Neural cell (in vitro differentiated cells): Measurements from ENCODE around the gene GMPR2. TPM values are rescaled to one million over a fixed set of nuclear protein-coding genes. Genes with fewer than 3 reads are reported as not detected.
A peak's percentile ranks its signal among the peaks of the same experiment; 100 is the strongest.

Source experiments
- H2AFZ ChIP-seq: fragments of 200-600, 300-800 bp; sonication (generic), shearing (Covaris generic); 2 replicates; pipeline ENCODE4 v1.6.0; 2014; ENCODE audit warnings: low read depth, mild to moderate bottlenecking, antibody characterized with exemption, low read length, moderate library complexity
- H3F3A ChIP-seq: fragments of 200-600 bp; shearing (Covaris generic); 2 replicates; pipeline ENCODE4 v1.6.1; 2016; ENCODE audit warnings: mild to moderate bottlenecking, moderate library complexity, mixed read lengths, antibody characterized with exemption, low read length; ENCODE audit not compliant: insufficient read depth, poor library complexity, severe bottlenecking
- H3K27ac ChIP-seq: fragments of 200-600, 300-800 bp; sonication (generic), shearing (Covaris generic); 2 replicates; pipeline ENCODE4 v1.5.1; 2014; ENCODE audit warnings: mild to moderate bottlenecking, low read length, moderate library complexity
- H3K27me3 ChIP-seq: fragments of 300-800, 200-600 bp; sonication (generic), shearing (Covaris generic); 2 replicates; pipeline ENCODE4 v1.6.0; 2014; ENCODE audit warnings: mild to moderate bottlenecking, low read depth, low read length, moderate library complexity; ENCODE audit not compliant: insufficient read depth
- H3K36me3 ChIP-seq: fragments of 300-800, 200-600 bp; sonication (generic), shearing (Covaris generic); 2 replicates; pipeline ENCODE4 v1.5.1; 2014; ENCODE audit warnings: mild to moderate bottlenecking, antibody characterized with exemption, low read length, moderate library complexity; ENCODE audit not compliant: insufficient read depth
- H3K4me2 ChIP-seq: fragments of 300-800, 200-600 bp; sonication (generic), shearing (Covaris generic); 2 replicates; pipeline ENCODE4 v1.6.0; 2014; ENCODE audit warnings: mild to moderate bottlenecking, low read length
- H3K4me3 ChIP-seq: fragments of 300-800, 200-600 bp; sonication (generic), shearing (Covaris generic); 2 replicates; pipeline ENCODE4 v1.5.1; 2014; ENCODE audit warnings: mild to moderate bottlenecking, low read length, moderate library complexity
- H3K79me2 ChIP-seq: fragments of 200-600 bp; shearing (Covaris generic); replicated peaks from 2 replicates; pipeline ENCODE4 v1.6.0; 2014; ENCODE audit warnings: mild to moderate bottlenecking, low read length, moderate library complexity; ENCODE audit not compliant: insufficient read depth
- H3K9ac ChIP-seq: fragments of 300-800, 200-600 bp; sonication (generic), shearing (Covaris generic); 2 replicates; pipeline ENCODE4 v1.6.1; 2016; ENCODE audit warnings: mild to moderate bottlenecking, low read length, mixed read lengths
- H3K9me2 ChIP-seq: fragments of 200-600 bp; shearing (Covaris generic); 2 replicates; pipeline ENCODE4 v1.6.1; 2016; ENCODE audit warnings: mild to moderate bottlenecking, low read length, mixed read lengths; ENCODE audit not compliant: insufficient read depth
- H3K9me3 ChIP-seq: fragments of 200-600, 300-800 bp; sonication (generic), shearing (Covaris generic); 2 replicates; pipeline ENCODE4 v1.6.1; 2016; ENCODE audit warnings: mild to moderate bottlenecking, mixed run types, low read length, moderate library complexity, mixed read lengths
- H4K20me1 ChIP-seq: fragments of 200-600 bp; shearing (Covaris generic); 2 replicates; pipeline ENCODE4 v1.6.1; 2016; ENCODE audit warnings: mild to moderate bottlenecking, mixed run types; ENCODE audit not compliant: insufficient read depth
- CTCF ChIP-seq: fragments of 450-650 bp; IDR thresholded peaks from 2 replicates; pipeline ENCODE4 v1.5.1; 2014; ENCODE audit warnings: antibody characterized with exemption, mild to moderate bottlenecking, moderate library complexity; ENCODE audit not compliant: poor library complexity, severe bottlenecking
- EP300 ChIP-seq: fragments of 450-650 bp; conservative IDR thresholded peaks from 2 replicates; pipeline ENCODE4 v1.6.1; 2014; ENCODE audit warnings: antibody characterized with exemption, mild to moderate bottlenecking, moderate library complexity; ENCODE audit not compliant: poor library complexity, severe bottlenecking
- EZH2 ChIP-seq: fragments of 200-600, 300-800 bp; shearing (Covaris generic), sonication (generic); IDR thresholded peaks from 2 replicates; pipeline ENCODE4 v1.6.1; 2014; ENCODE audit warnings: antibody characterized with exemption, low read length, borderline replicate concordance, mild to moderate bottlenecking; ENCODE audit not compliant: insufficient read depth, poor library complexity, severe bottlenecking
- MXI1 ChIP-seq: fragments of 450-650 bp; conservative IDR thresholded peaks from 2 replicates; pipeline ENCODE4 v1.6.1; 2014; ENCODE audit warnings: antibody characterized with exemption, mild to moderate bottlenecking; ENCODE audit not compliant: poor library complexity, severe bottlenecking
- POLR2AphosphoS5 ChIP-seq: IDR thresholded peaks from 2 replicates; pipeline ENCODE4 v1.6.1; 2012
- RAD21 ChIP-seq: fragments of 450-650 bp; conservative IDR thresholded peaks from 2 replicates; pipeline ENCODE4 v1.6.1; 2014; ENCODE audit warnings: antibody characterized with exemption, mild to moderate bottlenecking, moderate library complexity
- REST ChIP-seq: IDR thresholded peaks from 2 replicates; pipeline ENCODE4 v1.6.1; 2012; ENCODE audit warnings: borderline replicate concordance
- SMC3 ChIP-seq: fragments of 450-650 bp; conservative IDR thresholded peaks from 2 replicates; pipeline ENCODE4 v1.6.1; 2014; ENCODE audit warnings: antibody characterized with exemption, mild to moderate bottlenecking, moderate library complexity; ENCODE audit not compliant: poor library complexity
- TAF1 ChIP-seq: IDR thresholded peaks from 2 replicates; pipeline ENCODE4 v1.6.1; 2012; ENCODE audit warnings: low read depth
- polyA minus RNA-seq: library from RNA; depleted of rRNA, polyadenylated mRNA; stranded (reverse); fragments of >200 nt; gene quantifications from 2 replicates; pipeline ENCODE4 v1.2.3, GENCODE V29; 2014
- polyA plus RNA-seq: library from polyadenylated mRNA; depleted of rRNA; stranded (reverse); fragments of >200 nt; gene quantifications from 2 replicates; pipeline ENCODE4 v1.2.3, GENCODE V29; 2014

Gene GMPR2
- polyA plus RNA-seq (132 and 403 TPM in 2 replicates), polyA minus RNA-seq (47.6 and 47.7 TPM in 2 replicates)

GRCh38 chr14:24232645-24233537 is at the start of gene GMPR2:
Gene GMPR2 (plus strand): TSS chr14:24232929. CDS start chr14:24233254, 325 bp downstream.
- TF ChIP-seq REST (no peak), MXI1 (peak; percentile 30)
- H3K9ac ChIP-seq: peak within 1 kb of the TSS; percentile 84
- no peaks in the 10 kb centered on the region for H4K20me1 ChIP-seq
- peak within 1 kb of the TSS; percentile 78 for H3K4me3 ChIP-seq
- H3K9me2 ChIP-seq: no peaks in the 10 kb centered on the region
- H3K27me3 ChIP-seq: no peaks in the 10 kb centered on the region
- peaks cover 31% of the 10 kb centered on the region for H3K79me2 ChIP-seq
- H3K4me2 ChIP-seq: peak within 1 kb of the TSS; percentile 96
- peak within 1 kb of the TSS; percentile 52 for H2AFZ ChIP-seq
- H3F3A ChIP-seq: no peaks in the 10 kb centered on the region
- no peaks in the 10 kb centered on the region for H3K9me3 ChIP-seq
- H3K36me3 ChIP-seq: no peaks in the 10 kb centered on the region
- H3K27ac ChIP-seq: peak within 1 kb of the TSS; percentile 85

GRCh38 chr14:24183014-24183481 is 49.7 kb upstream of the GMPR2 start:
- no peaks in the 10 kb centered on the region for H3K36me3 ChIP-seq
- no peaks in the 10 kb centered on the region for H3F3A ChIP-seq
- H3K79me2 ChIP-seq: no peaks in the 10 kb centered on the region

More at GRCh38 chr14:24183014-24183481, 49.7 kb upstream of the GMPR2 start:
- Histone ChIP-seq H3K9me3 (no peaks in the 10 kb centered on the region), H3K27ac (no peak overlapping the region), H3K27me3 (no peaks in the 10 kb centered on the region), H4K20me1 (peaks cover 1% of the 10 kb centered on the region), H3K4me2 (no peak overlapping the region), H2AFZ (no peak overlapping the region), H3K4me3 (no peak overlapping the region), H3K9ac (no peak overlapping the region), H3K9me2 (no peaks in the 10 kb centered on the region)
- TF ChIP-seq SMC3: no peak
- no peak for TF ChIP-seq POLR2AphosphoS5
- no peak for TF ChIP-seq MXI1
- TF ChIP-seq EP300: no peak
- no peak for TF ChIP-seq EZH2
- no peak for TF ChIP-seq RAD21
- TF ChIP-seq TAF1: no peak
- TF ChIP-seq CTCF: no peak
